GF-D8 (cell line): ENCODE measurements around the gene AP5Z1.
"Not testable (repeated sequence)": the region's sequence is repeated elsewhere in the genome, so short reads cannot be mapped to it uniquely, and the experiment has no call there.

Source experiments
- DNase-seq: peaks from one replicate; lab custom pipeline; 2025; lab: John Stamatoyannopoulos, UW

Gene AP5Z1

DNA sequence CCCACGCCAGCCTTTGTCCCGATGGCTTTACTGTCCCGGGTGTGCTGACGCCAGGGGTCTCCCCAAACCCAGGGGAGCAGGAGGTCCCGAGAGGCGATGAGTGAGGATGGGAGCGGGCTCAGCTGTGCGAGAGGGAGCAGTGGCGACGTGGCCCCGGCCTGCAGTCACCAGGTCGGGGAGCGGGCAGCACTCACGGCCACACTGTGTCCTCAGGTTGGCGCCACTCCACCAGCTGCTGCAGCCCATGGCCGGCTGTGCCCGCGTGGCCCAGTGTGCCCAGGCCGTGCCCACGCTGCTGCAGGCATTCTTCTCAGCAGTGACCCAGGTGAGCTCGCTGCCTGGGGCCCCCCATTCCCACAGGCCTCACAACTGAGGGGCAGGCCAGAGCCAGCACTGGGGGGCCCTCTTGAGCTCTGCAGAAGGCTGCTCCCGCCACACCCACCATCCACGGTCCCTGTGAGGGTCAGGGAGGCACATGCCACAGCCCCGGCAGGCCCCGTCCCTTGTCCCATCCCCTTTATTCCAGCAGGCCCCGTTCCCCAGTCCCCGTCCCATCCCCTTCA, 13.3 kb downstream of the AP5Z1 start:
- DNase-seq, result no peak

DNA sequence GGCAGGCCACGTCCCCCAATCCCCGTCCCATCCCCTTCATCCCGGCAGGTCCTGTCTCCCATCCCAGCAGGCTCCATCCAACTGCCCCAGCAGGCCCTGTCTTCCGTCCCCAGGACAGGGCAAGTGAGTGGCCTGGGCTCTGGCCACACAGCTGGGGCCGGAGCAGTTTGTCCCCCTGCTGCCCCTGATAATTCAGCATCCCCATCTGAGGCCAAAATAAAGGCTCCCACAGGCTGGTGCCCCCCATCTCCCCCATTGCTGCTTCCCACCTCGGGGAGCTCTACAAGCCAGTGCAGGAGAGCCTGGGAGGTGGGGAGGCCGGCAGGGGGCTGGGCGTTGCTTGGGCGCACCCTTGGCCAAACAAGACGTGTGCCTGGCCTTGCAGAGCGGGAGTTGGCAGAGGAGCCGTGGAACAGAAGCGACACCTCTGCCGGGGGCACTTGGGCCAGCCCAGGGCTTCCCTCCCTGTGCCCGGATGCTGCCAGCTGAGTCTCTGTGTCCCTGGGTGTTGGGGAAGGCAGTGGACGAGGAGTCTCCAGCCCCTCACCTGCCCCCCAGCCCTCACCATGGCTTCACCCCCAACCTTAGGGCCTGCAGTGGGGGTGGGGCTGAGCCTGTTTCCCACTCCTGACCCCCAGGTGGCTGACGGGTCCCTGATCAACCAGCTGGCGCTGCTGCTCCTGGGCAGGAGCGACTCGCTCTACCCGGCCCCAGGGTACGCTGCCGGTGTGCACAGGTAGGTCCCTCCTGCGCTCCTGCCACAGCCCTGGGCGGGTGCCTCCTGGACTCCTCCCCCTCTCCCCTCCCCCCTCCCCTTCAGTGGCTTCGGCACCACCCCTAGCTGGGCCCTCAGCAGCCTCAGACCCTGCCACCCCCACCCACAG, 14.0 kb downstream of the AP5Z1 start:
- DNase-seq, result no peak

DNA sequence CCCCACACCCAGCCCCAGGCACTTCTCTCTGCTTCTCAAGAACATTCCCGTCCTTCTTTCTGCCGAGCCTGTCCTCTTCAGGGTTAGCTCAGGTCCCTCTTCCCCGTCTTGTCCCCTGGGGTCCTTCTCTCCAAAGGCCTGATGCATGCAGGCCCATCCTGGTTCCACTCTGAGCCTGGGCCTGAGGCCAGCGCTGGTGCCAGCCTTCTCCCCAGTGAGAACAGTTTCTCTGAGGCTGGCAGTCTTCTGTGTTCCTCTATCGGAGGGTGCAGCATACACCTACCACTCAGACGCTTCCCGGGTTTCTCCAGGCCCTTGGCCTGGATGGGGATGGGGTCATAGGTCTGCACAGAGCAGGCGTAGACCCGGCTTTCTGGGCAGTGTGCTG, 14.6 kb downstream of the AP5Z1 start:
- no peak for DNase-seq

DNA sequence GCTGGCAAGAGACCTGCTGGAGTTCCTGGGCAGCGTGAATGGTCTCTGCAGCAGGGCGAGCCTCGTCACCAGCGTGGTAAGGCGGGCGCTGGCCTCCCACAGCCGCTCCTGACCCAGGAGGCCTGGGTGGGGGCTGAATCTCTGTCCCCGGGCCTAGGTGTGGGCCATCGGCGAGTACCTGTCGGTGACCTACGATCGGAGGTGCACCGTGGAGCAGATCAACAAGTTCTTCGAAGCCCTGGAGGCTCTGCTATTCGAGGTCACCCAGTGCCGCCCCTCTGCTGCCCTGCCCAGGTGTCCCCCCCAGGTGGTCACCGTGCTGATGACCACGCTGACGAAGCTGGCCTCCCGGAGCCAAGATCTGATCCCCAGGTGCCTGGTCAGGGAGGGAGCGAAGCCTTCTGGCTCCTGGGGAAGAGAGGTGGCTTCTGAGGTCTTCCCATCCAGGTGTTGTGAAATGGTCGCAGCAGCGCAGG, 15.1 kb downstream of the AP5Z1 start:
- DNase-seq, result no peak

DNA sequence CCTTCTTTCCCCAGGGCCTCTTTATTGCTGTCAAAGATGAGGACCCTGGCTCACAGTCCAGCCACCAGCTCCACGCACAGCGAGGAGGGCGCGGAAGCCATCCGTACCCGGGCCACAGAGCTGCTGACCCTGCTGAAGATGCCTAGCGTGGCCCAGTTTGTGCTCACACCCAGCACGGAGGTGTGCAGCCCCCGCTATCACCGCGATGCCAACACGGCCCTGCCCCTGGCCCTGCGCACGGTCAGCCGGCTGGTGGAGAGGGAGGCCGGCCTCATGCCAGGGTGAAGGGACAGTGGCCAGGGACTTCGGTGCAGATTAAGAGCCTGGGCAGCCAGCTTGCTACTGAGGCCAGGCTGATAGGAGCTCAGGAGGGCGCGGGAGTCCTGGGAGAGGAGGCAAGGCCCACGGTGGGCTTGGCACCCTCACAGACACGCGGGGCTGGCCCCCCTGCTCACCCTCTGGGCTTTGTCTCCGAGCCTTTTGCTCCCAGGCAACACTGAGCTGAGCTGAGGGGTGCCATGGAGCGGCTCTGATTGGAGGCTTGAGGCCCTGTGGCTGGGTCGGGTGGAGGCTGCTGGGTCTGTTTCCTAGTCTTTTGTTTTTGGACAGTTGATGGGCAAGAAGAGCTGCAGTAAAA, 15.8 kb downstream of the AP5Z1 start:
- DNase-seq, result no peak

DNA sequence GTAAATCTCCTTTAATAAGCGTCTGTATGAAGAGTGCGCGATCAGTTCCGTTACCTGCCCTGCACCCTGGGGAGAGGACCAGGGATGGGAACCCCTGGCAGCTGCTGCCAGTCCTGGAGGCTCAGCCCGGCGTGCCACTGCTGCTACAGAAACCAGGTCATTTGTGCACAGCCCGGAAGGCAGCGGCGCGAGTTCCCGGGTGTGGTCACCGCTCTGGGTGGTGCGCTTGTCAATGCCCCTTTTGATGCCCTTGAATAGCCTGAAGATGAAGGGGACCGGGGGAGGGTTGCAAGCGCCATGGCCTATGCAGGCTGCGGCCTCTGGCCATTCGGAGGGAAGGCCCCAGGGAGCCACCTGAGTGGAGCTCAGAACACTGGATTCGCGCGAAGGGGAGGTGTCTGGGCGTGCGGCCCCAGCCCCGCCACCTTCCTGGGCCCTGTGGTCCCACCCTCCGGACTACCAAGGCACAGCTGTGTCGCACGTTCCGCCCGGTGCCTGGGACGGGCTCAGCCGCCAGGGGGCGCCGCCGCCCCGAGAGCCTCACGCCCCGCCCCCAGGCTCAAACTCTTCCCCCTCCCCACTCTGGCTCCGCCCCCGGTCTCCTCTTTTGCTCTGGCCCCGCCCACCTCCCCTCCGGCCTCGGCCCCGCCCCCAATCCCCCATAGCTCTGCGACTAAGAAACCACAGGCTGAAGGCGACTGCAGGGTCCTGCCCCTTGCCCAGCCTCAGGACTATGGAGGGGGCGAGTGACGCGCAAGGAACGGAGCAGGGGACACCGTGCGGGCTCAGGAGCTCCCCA, 16.5 kb downstream of the AP5Z1 start:
- no peak for DNase-seq

DNA sequence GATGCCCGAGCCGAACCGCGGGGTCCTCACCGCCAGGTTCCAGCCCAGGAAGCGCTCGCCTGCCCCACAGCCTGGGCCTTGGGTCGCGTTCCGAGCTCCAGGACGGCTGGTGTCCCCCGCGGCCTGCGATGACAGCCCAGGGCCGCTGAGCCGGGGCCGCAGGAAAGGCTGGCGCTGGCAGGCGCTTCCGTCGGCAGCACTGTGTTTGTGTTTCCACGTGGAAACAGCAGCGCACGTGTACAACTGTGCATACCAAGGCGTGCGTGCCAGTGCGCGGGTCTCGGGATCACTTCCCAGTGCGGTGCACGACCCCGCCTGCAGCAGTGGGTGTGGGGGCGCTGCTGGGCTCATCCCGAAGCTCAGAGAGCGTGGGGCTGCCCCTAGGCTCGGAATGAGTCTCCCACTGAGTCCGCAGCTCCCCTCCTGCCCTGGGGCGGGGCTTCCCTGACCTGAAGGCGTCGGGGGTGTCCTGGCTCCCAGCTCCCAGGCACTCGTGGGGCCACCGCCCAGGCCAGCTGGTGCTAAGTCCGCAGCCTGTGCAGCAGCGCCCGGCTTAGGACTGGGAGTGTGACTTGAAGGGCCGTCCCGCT, 17.2 kb downstream of the AP5Z1 start:
- DNase-seq, result no peak

DNA sequence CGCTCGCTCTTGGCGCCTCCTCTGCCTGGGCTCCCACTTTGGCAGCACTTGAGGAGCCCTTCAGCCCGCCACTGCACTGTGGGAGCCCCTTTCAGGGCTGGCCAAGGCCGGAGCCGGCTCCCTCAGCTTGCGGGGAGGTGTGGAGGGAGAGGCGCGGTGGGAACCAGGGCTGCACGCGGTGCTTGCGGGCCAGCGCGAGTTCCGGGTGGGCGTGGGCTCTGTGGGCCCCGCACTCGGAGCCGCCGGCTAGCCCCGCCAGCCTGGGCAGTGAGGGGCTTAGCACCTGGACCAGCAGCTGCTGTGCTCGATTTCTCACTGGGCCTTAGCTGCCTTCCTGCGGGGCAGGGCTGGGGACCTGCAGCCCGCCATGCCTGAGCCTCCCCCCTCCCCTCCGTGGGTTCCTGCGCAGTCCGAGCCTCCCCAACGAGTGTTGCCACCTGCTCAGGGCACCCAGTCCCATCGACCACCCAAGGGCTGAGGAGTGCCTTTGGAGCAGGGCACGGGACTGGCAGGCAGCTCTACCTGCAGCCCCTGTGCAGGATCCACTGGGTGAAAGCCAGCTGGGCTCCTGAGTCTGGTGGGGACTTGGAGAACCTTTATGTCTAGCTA, 18.1 kb downstream of the AP5Z1 start:
- not testable (repeated sequence) for DNase-seq

DNA sequence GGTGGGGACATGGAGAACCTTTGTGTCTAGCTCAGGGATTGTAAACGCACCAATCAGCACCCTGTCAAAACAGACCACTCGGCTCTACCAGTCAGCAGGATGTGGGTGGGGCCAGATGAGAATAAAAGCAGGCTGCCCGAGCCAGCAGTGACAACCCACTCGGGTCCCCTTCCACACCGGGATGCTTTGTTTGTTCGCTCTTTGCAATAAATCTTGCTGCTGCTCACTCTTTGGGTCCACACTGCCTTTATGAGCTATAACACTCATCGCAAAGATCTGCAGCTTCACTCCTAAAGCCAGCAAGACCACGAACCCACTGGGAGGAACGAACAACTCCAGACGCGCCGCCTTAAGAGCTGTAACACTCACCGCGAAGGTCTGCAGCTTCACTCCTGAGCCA, 18.7 kb downstream of the AP5Z1 start:
- DNase-seq, result not testable (repeated sequence)

DNA sequence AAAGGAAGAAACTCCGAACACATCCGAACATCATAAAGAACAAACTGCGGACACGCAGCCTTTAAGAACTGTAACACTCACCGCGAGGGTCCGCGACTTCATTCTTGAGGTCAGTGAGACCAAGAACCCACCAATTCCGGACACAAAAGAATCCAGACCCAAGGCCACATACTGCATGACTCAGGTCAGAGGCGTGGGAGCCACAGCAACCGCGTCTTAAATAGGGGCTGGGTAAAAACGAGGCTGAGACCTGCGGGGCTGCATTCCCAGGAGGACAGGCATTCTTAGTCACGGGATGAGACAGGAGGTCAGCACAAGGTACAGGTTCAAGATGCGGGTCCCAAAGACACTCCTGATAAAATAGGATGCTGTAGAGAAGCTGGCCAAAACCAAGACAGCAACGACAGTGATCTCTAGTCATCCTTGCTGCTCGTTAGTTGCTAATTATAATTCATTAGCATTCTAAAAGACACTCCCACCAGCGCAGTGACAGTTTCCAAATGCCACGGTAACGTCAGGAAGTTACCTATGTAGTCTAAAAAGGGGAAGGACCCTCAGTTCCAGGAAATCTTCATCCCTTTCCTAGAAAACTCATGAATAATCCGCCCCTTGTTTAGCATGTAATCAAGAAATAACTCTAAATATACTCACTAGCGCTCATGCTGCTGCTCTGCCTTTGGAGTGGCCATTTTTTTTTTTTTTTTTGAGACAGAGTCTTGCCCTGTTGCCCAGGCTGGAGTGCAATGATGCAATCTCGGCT, 19.3 kb downstream of the AP5Z1 start:
- no peak for DNase-seq

DNA sequence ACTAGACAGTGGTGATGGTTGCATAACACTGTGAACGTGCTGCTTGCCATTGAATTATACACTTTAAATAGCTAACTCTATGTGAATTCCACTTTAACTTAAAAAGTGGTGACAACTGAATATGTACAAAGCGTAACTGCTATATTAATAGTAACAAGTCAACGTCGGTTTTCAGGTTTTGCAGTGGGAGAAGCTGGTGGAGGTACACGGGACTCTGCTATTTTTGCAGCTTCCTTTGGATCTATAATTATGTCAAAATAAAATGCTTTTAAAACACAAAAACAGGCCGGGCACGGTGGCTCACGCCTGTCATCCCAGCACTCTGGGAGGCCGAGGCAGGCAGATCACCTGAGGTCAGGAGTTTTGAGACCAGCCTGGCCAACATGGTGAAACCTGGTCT, 21.0 kb downstream of the AP5Z1 start:
- no peak for DNase-seq

DNA sequence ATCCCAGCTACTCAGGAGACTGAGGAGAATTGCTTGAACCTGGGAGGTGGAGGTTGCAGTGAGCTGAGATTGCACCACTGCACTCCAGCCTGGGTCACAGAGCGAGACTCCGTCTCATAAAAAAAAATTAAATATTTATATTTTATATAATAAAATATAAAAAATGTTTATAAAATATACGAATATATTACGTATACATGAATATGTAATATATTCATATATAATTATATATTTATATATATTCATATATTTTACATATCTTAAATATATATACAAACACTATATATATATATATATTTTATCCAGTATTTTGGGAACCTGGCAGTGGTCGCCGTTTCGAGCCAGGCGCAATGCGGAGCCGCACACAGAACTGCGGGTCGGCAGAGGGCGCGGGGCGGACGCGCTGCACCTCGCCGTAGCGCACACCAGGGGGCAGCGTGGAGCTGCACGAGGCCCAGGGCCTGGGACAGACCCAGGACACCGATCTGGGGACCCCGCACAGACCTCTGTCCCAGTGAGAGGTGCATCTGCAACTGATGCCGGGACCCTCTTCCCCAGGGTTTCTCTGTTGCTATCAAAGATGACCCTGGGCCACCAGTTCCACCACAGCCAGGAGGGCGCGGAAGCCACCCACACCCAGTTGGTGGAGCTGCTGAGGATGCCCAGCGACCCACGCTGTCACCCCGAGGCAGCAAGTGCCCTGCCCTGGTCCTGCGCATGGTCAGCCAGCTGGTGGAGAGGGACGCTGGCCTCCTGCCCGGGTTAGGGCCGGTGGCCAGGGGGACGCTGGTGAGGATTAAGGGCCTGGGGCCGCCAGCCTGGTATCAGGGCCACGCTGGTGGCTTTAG, 22.7 kb downstream of the AP5Z1 start:
- DNase-seq, result no peak

DNA sequence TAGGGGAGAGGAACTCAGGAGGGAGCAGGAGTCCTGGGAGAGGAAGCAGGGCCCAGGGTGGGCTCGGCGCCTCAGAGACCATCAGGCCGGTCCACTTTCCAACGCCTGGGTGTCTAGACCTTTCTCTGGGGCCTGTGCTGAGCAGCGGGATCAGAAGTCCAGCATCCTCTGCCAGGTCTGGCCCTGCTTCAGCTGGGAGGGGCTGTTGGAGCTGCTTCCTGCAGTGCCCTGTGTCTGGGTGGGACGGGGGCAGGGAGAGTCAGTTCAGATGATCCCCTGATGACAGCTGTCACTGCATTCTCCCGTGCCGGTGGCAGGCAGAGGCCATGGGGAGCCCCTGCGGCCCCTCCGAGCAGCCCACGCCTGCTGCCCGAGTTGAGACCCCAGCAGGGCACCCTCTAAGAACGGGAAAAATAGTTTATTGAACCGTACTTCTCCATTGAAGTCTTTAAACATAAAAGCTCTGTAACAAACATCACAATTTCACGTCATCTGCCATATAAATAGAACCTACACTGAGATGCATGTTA, 23.3 kb downstream of the AP5Z1 start:
- DNase-seq, result no peak

DNA sequence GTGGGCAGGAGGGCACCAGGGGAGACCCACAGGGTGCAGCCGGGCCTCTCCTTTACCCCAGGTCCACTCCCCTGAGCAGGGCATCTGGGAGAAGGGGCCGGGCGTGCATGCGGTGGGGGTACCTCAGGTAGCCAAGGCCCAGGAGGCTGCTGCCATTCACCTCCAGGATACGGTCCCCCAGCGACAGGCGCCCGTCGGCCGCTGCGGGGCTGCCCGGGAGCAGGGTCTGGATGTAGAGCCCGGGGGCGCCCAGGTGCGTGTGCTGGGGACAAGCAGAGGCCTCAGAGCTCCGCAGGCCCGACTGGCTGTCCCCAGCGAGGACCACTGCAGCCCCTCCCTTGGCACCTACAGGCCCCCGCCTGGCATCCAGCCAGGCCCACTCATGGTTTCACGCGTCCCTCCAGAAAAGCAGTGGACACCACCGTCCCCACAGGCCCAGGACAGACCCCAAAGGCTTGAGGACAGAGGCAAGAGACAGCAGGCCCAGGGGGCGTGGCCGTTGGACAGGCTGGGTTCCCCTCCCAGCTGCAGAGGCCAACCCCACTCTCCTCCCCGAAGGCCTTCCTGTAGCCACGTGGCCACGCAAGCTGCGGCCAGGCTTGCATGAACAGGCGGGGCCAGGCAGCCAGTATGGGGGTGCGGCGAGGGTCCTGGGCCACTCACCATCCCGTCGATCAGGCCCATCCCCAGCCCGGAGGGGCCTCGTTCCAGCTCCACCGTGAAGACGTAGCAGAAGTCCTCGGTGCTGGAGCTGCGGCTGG, 24.3 kb downstream of the AP5Z1 start:
- DNase-seq, result no peak

DNA sequence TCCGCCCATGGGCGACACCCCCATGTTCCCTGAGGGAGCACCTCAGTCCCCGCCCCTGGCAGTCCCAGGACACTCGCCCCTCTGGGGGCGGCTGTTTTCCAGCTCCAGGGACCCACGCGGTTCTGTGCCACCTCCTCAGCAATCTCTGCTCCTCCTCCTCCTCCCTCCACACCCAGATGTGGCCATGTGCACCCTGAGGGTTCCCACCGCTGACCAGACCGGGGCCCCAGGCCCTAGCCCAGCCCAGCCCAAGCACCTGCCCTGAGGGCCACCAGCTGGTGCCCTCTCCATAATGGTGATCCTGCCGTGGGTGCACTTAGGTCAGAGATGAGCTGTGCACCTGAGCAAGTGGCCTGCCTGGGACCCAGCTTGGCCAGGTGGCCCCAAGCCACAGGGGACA, 25.1 kb downstream of the AP5Z1 start:
- no peak for DNase-seq

DNA sequence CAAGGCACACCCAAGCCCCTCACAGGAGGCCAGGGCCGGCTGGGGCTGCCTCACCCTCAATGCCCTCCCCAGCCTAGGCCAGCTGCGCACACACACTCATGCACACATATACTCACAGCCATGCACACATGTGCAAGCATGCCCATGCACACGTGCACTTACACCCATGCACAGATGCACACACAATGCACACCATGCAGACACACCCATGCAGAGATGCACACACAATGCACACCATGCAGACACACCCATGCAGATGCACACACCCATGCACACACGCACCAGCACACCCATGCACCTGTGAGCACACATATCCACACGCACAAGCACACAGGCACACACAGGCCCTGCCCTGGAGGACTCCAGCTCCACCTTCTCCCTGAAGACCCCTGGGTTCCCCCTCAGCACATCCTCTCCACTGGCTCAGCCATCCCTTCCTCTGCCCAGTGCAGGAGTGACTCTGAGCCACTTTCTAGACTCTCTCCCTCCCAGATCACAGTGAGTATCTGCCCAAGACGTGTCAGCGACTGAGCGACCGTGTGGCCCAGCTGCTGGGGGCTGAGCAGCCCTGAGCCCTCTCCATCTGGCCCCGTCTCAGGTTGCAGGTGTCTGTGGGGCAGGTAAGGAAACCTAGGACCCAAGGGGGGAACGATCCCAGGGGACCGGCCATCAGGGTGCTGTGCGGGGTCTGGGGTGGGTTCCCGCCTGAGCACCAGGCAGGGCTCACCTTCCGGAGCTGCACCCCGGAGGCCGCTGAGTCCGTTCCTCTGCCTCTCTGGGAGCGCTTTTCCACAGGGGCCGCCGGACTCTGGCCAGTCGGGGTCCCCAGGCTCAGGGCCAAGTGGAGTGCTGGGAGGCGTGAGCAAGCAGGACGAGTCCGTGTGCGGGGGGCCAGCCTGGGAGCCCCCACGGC, 25.8 kb downstream of the AP5Z1 start:
- DNase-seq, result no peak

DNA sequence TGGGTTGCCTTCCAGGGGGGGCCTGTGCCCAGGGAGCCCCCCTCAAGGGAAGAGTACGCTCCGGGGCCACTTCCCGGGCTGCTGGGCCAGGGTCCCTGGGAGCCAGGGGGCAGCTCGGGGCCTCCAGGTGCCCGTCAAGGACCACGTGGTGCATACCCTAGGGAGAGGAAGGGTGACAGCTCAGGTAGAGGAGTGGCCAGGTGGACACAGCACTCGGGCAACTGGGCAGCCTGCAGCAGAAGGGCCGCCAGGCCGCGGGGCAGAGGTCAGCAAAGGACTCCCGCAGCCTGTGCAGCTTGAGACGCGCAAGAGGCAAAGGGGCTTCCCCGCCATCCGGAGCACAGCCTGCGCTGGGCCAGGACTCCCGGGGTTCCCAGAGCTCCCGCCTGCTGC, 26.4 kb downstream of the AP5Z1 start:
- no peak for DNase-seq

DNA sequence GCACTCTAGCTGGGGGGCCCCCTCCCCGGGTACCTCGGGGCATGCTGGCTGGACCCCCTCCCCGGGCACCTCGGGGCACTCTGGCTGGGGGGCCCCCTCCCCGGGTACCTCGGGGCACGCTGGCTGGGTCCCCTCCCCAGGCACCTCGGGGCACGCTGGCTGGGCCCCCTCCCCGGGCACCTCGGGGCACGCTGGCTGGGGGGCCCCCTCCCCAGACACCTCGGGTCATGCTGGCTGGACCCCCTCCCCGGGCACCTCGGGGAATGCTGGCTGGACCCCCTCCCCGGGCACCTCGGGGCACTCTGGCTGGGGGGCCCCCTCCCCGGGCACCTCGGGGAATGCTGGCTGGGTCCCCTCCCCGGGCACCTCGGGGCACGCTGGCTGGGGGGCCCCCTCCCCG, 27.2 kb downstream of the AP5Z1 start:
- not testable (repeated sequence) for DNase-seq
